Large intestine (tissue), 3 donors: Measurements from ENCODE around the gene ARMH1. TPM values are rescaled to one million over a fixed set of nuclear protein-coding genes. Genes with fewer than 3 reads are reported as not detected.
A peak's percentile ranks its signal among the peaks of the same experiment; 100 is the strongest.

Experiments
- DNase-seq, 2 donors: peaks; one replicate each; pipeline versions ENCODE4 v3.0.0 to v3.0.0-alpha.2; 2013
- H3K27ac ChIP-seq: one replicate; pipeline ENCODE4 v1.5.1; 2013; ENCODE audit warnings: low read length
- H3K27me3 ChIP-seq: 2 replicates; pipeline ENCODE4 v1.6.1; 2013; ENCODE audit warnings: low read length; ENCODE audit not compliant: control insufficient read depth, insufficient read depth
- H3K36me3 ChIP-seq: 2 replicates; pipeline ENCODE4 v1.6.1; 2013; ENCODE audit warnings: low read length; ENCODE audit not compliant: control insufficient read depth, insufficient read depth
- H3K4me1 ChIP-seq: one replicate; pipeline ENCODE4 v1.6.1; 2013; ENCODE audit warnings: low read length; ENCODE audit not compliant: control insufficient read depth, insufficient read depth
- H3K4me3 ChIP-seq: one replicate; pipeline ENCODE4 v1.5.1; 2013; ENCODE audit warnings: low read length
- H3K9me3 ChIP-seq: one replicate; pipeline ENCODE4 v1.6.1; 2013; ENCODE audit warnings: mild to moderate bottlenecking, low read depth, low read length, moderate library complexity; ENCODE audit not compliant: control insufficient read depth
- WGBS: methylation state at CpG from one replicate; pipeline ENCODE4 v1.1.5; 2013; ENCODE audit warnings: low lambda C conversion rate; ENCODE audit not compliant: insufficient coverage; 5-methylcytosine and 5-hydroxymethylcytosine counted together
- polyA plus RNA-seq: library from polyadenylated mRNA; unstranded; fragments of 120-200 nt; gene quantifications from one replicate; pipeline ENCODE4 v1.2.1, GENCODE V29; 2013

Gene ARMH1
- polyA plus RNA-seq, 1 donor, result 2.8 TPM

DNA sequence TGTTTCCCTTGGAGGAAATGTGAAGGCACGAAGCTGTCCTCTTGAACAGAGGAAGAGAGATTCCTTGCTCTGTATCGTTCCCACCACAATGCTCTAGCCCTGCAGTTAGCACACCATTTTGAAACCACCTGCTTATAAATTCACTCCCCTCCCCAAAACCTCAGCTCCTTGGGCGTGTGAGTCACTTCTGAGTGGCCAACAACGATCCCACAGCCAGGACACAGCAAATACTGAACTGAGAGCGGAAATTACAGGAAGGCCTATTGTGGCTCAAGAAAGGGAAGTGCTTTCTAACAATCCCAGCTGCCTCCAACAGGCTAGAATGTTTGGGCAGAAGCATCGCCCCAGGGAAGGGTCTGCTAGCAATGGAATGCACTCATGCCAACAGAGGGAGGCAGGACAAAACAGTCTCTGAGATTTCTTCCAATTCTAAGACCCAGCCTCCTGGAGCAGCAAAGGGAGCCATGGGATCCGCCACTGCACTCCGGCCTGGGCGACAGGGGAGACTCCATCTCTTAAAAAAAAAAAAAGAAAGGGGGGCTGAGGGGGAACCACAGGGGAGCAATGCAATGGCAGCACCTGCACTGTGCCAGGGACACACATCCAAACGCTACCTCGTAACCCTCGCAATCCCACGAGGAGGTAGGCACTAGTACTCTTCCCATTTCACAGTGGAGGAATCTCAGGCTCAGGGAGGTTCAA, 2.1 kb upstream of the ARMH1 start:
- Histone ChIP-seq H3K4me3 (no peak overlapping the region), H3K27ac (no peak overlapping the region), H3K9me3 (no peaks in the 10 kb centered on the region), H3K4me1 (peaks cover 32% of the 10 kb centered on the region), H3K36me3 (no peaks in the 10 kb centered on the region), H3K27me3 (no peaks in the 10 kb centered on the region)
- DNase-seq, result peak in 1 of 2 donors; percentile 14
- WGBS, result no CpG with 5 or more reads among the region's 13 CpGs

GRCh38 chr1:44672961-44673674, 1.4 kb upstream of the ARMH1 start:
- 100% methylated on average over 1 of the region's 14 CpGs for WGBS
- Histone ChIP-seq H3K27me3 (no peaks in the 10 kb centered on the region), H3K4me1 (peaks cover 32% of the 10 kb centered on the region), H3K4me3 (peak overlapping the region; percentile 78), H3K36me3 (no peaks in the 10 kb centered on the region), H3K27ac (peak overlapping the region; percentile 99), H3K9me3 (no peaks in the 10 kb centered on the region)
- DNase-seq, result no peak

GRCh38 chr1:44673675-44674112, 820 bp upstream of the ARMH1 start:
- no peak for DNase-seq
- H3K27me3 ChIP-seq, result no peaks in the 10 kb centered on the region
- H3K4me3 ChIP-seq, result peak overlapping the region; percentile 78
- H3K36me3 ChIP-seq, result no peaks in the 10 kb centered on the region
- H3K9me3 ChIP-seq, result no peaks in the 10 kb centered on the region
- peak overlapping the region; percentile 99 for H3K27ac ChIP-seq
- peaks cover 32% of the 10 kb centered on the region for H3K4me1 ChIP-seq
- WGBS, result no CpG with 5 or more reads among the region's 16 CpGs

DNA sequence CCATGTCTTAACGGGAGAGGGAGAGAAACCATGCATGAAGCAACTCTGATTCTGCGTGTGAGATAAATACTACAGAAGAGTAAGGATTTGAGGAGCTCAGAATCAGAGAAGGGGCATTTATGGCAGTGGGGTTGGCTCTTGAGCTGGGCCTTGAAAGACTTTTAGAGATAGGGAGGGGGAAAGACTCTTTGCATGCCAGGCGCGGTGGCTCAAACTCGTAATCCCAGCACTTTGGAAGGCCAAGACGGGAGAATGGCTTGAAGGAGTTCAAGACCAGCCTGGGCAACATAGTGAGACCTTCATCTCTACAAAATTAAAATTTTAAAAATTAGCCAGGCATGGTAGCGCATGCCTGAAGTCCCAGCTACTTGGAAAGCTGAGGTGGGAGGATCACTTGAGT, 672 bp downstream of the ARMH1 start:
- H3K27me3 ChIP-seq, result no peaks in the 10 kb centered on the region
- peak overlapping the region; percentile 78 for H3K4me3 ChIP-seq
- H3K9me3 ChIP-seq, result no peaks in the 10 kb centered on the region
- peak overlapping the region; percentile 99 for H3K27ac ChIP-seq
- WGBS, result no CpG with 5 or more reads among the region's 7 CpGs
- H3K36me3 ChIP-seq, result no peaks in the 10 kb centered on the region
- H3K4me1 ChIP-seq, result peaks cover 36% of the 10 kb centered on the region
- DNase-seq, result no peak

- WGBS, result 73% methylated on average over 4 of the region's 5 CpGs
- Histone ChIP-seq H3K4me1 (peaks cover 36% of the 10 kb centered on the region), H3K27ac (peak overlapping the region; percentile 84), H3K4me3 (no peak overlapping the region), H3K27me3 (no peaks in the 10 kb centered on the region), H3K36me3 (no peaks in the 10 kb centered on the region), H3K9me3 (no peaks in the 10 kb centered on the region)
- DNase-seq, result peak; percentile 54 to 78
These were observed 2.1 kb downstream of the ARMH1 start for GRCh38 chr1:44676484-44677200.

DNA sequence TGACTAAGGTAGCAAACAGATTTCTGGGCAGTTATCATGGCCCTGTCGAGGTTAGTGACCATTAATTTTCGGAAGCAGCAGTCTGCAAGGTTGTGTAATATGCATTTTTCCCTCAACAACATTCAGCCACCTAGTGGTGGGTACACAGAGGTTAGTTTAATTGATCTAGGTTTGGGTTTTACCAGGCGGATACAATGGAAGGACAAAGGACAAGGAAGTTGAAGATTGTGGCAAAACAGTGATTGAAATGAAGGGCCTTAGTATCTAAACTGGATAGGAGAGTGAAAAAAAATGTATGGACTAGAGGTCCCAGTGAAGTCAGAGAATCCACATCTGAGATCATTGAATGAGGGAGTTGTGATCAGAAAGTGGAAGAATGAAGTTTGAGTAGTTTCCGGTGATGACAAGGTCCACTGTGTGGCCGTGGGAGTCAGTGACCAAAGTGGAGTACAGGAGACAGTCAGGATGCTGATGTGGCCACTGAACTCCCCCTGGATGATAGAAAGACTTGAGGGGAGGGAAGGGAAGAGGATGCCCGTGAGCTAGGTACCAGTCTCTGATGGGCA, 2.8 kb downstream of the ARMH1 start:
- DNase-seq, result peak in 1 of 2 donors; percentile 21
- Histone ChIP-seq H3K36me3 (no peaks in the 10 kb centered on the region), H3K27me3 (no peaks in the 10 kb centered on the region), H3K27ac (peak overlapping the region; percentile 84), H3K9me3 (no peaks in the 10 kb centered on the region), H3K4me3 (no peak overlapping the region), H3K4me1 (peaks cover 36% of the 10 kb centered on the region)
- WGBS, result 81% methylated on average over 3 of the region's 6 CpGs

- Histone ChIP-seq H3K4me3 (no peak overlapping the region), H3K36me3 (no peaks in the 10 kb centered on the region), H3K27ac (no peak overlapping the region), H3K4me1 (peaks cover 28% of the 10 kb centered on the region), H3K9me3 (no peaks in the 10 kb centered on the region), H3K27me3 (no peaks in the 10 kb centered on the region)
- WGBS, result 100% methylated on average over 2 of the region's 2 CpGs
- no peak for DNase-seq
These were observed 3.6 kb downstream of the ARMH1 start for GRCh38 chr1:44678120-44678519.

DNA sequence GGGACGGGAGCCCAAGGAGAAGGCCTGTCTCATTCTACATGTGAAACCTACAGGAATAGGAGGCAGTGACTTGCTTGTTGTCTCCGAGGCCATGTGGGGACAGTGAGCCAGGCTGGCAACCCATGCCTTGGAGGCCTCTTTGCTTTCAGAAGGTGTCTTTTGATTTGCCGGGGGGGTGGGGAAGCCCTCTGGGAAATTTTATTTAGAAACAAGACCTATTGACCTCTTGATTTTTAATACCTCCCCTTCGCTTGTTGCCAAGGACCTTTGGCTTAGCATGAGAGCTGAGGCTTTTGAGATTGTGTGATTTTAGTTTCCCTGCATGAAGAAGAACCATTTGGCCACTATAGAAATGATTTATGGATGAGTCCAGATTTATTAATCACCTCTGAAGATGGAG, 4.1 kb downstream of the ARMH1 start:
- Histone ChIP-seq H3K4me1 (peaks cover 23% of the 10 kb centered on the region), H3K27ac (no peak overlapping the region), H3K27me3 (no peaks in the 10 kb centered on the region), H3K36me3 (no peaks in the 10 kb centered on the region), H3K4me3 (no peak overlapping the region), H3K9me3 (no peaks in the 10 kb centered on the region)
- DNase-seq, result no peak
- WGBS, result no CpG with 5 or more reads among the region's 4 CpGs

GRCh38 chr1:44679468-44679867, 5.0 kb downstream of the ARMH1 start:
- Histone ChIP-seq H3K4me1 (peaks cover 23% of the 10 kb centered on the region), H3K27me3 (no peaks in the 10 kb centered on the region), H3K27ac (peak overlapping the region; percentile 32), H3K36me3 (no peaks in the 10 kb centered on the region), H3K9me3 (no peaks in the 10 kb centered on the region), H3K4me3 (no peak overlapping the region)
- WGBS, result no CpG with 5 or more reads among the region's 5 CpGs
- DNase-seq, result peak in 1 of 2 donors; percentile 62
